GM12801 (cell line): ENCODE measurements around the gene POLR1E.

Experiments used
- TF ChIP-seq, protein P1 (sequence below): IDR thresholded peaks from one replicate; pipeline ENCODE4 v1.5.1; 2011; ENCODE audit warnings: control low read depth; ENCODE audit not compliant: insufficient read length; ENCODE audit errors: extremely low read depth

Gene POLR1E

DNA sequence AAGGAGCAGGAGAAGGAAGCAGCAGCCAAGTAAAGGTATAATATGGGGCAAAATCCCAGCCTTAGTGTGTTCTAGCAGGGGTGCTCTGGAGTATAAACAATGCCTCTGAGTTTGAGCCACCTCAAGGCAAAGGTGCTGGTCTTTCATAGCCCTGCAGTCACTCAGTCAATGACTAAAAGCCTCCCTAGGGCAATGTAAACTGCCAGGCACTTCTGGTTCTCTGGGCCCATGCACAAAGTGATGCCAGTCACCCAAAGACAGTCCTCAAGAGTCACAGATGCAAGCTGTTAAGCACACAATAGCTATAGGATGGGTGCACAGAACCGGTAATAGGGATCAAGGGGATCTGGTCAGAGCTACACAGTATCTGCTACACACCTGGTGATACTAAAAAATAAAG lies 33.1 kb upstream of the POLR1E start:
- TF ChIP-seq, protein P1, sequence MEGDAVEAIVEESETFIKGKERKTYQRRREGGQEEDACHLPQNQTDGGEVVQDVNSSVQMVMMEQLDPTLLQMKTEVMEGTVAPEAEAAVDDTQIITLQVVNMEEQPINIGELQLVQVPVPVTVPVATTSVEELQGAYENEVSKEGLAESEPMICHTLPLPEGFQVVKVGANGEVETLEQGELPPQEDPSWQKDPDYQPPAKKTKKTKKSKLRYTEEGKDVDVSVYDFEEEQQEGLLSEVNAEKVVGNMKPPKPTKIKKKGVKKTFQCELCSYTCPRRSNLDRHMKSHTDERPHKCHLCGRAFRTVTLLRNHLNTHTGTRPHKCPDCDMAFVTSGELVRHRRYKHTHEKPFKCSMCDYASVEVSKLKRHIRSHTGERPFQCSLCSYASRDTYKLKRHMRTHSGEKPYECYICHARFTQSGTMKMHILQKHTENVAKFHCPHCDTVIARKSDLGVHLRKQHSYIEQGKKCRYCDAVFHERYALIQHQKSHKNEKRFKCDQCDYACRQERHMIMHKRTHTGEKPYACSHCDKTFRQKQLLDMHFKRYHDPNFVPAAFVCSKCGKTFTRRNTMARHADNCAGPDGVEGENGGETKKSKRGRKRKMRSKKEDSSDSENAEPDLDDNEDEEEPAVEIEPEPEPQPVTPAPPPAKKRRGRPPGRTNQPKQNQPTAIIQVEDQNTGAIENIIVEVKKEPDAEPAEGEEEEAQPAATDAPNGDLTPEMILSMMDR: no peak

DNA sequence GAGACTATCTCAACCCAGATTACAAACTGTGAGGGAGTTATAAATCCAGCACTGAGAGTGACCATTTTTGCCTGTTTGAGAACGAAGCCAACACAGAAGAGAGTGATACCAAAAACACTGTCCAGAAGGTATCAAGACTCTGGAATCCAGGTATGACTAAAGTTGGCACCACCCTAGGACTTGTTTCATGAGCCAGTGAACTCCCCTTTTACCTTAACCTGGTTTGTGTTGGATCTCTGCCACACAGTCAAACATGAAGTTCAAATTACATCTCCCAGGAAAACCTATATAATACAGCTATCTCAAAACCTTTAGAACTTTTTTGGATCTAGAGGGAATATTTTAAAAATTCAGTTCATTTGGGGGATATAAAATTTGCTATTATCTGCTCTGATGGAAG lies 31.9 kb upstream of the POLR1E start:
- TF ChIP-seq, protein P1: no peak

DNA sequence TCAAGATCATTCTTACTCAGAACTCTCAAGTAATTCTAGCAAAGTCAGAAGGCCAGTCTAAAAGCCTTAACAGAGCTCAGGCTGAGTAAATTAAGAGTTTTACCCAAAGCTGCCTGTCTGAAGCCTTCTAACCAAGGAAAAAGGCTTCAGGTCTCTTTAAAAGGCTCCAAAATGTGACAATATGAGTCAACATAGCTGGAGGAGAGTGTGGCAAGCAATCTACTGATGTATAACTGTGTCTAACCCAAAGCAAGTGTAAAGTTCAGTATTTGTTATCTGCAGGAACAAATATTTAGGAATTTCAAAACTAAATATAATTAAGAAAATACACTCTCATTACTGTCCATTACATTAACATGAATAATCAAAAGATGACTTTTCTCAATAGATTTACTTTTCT lies 31.5 kb upstream of the POLR1E start:
- TF ChIP-seq, protein P1: no peak

DNA sequence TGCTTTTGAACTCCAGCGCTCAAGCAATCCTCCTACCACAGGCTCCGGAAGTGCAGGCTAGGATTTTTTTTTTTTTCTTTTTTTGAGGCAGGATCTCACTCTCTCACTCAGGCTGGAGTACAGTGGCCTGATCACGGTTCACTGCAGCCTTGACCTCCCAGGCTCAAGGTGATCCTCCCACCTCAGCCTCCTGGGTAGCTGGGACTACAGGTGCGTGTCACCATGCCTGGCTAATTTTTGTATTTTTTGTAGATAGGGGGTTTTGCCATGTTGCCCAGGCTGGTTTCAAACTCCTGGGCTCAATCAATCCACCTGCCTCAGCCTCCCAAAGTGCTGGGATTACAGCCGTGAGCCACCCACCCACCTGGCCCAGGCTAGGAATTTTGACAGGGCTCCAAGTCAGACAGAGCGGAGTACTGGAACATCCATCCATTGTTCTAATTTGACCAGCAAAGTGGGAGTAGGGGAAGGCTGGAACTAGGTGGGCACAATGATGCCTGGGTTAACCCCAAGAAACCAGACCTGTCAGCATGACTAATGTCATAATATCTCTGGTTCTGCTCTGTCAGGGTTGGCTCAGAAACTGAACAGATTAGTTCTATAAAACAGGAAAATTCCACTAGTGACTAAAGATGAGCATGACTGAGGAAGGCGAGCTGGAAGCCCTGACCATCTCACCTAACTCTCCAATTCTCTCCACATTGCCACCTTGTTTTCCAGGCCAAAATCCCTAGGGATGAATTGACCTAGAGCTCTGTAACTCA lies 29.7 kb upstream of the POLR1E start:
- TF ChIP-seq, protein P1: no peak

DNA sequence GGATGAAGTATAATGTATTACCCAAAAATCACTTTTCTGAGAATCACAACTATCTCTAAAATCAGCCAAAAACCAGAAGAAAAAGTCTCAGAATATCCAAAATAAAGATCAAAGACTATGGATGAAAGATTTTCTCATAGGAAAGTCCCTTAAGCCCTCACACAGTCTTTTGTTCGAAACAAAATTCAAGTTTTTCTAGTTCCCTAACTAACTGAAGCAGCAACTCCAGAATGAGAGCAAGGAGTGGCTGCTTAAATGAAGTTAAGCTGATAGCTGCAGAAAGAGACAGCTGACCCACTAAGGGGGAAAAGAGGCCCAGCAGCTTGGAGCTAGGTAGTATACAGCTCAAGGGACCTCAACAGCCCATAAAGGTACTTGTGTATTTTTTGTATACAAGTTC lies 28.9 kb upstream of the POLR1E start:
- TF ChIP-seq, protein P1: no peak

DNA sequence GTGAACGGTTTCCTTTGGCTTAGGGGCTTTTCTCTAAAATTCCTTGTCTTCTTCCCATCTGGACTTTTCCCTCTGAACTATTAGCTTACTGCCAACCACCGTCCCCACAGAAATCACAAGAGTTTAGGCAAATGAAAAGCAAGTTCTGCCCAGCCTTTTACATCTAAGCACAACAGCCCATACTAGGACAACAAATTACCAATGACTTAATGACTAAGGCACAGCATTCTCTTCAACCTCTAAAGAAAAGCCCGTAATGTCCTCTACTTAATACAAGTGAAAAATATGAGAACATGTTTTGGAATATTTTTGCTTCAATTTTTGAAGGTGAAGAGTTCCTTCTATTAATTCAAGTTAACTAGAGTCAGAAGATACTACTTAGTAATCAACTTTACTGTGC lies 21.7 kb upstream of the POLR1E start:
- TF ChIP-seq, protein P1: no peak

DNA sequence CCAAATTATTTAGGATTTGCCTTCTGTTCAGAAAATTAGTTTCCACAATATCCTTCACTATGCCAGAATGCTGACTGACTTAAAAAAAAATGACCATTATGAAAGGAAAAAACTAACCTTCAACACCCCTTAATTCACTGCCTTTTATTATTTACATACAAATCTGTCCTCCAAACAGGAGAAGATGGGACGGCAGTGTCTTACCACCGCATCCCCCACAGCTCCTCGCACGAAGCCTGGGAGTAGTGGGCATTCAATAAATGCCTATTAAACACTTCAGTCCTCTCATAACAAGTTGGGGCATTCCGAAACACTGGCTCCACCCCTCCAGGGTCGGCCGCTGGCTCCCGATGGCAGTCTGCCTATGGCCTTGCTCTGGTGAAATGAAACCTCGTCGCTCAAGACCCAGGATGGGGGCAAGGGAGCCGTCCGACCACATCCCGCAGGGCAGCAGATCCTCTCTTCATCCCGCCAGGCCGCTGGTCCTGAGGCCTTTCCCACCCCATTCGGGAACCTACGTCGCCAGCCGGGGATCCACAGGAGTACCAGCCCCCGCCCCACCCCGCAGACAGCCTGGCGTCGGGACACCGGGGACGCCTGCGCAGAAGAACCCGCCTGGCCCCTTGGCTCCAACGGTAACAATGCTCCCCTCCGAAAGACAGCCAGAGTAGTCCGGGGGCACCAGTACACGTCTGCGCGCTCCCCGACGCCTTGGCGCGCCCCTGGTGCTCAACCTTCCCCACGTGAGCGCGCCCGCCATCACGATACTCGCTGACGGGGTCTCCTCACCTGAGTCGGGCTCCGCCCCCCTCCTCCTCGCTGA lies 21.1 kb upstream of the POLR1E start:
- TF ChIP-seq, protein P1: no peak
